Measurements from ENCODE around the gene TMEM164.

DNA sequence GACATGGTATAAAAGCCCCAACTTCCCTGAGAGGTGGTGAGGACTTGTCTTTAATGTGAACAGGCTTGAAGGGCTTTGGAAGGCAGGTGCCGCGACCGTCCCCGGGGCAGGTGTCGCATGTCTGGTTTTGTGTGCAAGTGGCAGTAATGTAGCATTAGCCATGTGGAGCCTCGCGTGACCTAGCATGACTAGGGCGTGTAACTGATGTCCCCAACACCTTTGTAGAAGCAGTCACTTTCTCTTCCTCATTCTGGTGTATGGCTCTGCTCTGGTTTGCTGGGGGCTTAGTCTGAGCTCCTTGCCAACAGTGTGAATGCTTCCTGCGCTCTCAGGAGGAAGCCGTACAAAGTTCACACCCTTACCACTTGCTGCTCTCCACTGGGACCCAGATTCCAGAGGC lies 169.3 kb downstream of the TMEM164 start:
- TF ChIP-seq POLR2A (IDR thresholded peaks at IDR 0.05) (no peak), POLR2AphosphoS5 (IDR thresholded peaks at IDR 0.05) (no peak)
- TF ChIP-seq, protein P1, sequence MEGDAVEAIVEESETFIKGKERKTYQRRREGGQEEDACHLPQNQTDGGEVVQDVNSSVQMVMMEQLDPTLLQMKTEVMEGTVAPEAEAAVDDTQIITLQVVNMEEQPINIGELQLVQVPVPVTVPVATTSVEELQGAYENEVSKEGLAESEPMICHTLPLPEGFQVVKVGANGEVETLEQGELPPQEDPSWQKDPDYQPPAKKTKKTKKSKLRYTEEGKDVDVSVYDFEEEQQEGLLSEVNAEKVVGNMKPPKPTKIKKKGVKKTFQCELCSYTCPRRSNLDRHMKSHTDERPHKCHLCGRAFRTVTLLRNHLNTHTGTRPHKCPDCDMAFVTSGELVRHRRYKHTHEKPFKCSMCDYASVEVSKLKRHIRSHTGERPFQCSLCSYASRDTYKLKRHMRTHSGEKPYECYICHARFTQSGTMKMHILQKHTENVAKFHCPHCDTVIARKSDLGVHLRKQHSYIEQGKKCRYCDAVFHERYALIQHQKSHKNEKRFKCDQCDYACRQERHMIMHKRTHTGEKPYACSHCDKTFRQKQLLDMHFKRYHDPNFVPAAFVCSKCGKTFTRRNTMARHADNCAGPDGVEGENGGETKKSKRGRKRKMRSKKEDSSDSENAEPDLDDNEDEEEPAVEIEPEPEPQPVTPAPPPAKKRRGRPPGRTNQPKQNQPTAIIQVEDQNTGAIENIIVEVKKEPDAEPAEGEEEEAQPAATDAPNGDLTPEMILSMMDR (IDR thresholded peaks at IDR 0.05) = no peak
